SK-N-MC (cell line): ENCODE measurements around the gene RASSF3.
"Not testable (repeated sequence)": the region's sequence is repeated elsewhere in the genome, so short reads cannot be mapped to it uniquely, and the experiment has no call there.

Experiments used
- DNase-seq: peaks from one replicate; pipeline ENCODE4 v3.0.0-alpha.2; 2011; ENCODE audit warnings: low read depth, low spot score
- H3K27ac ChIP-seq: fragments of 200-600 bp; sonication (generic); 2 replicates; pipeline ENCODE4 v1.5.1; 2016; ENCODE audit warnings: mixed run types
- H3K36me3 ChIP-seq: fragments of 200-600 bp; sonication (generic); 2 replicates; pipeline ENCODE4 v1.6.1; 2017; ENCODE audit warnings: antibody characterized with exemption, low read length, mixed read lengths; ENCODE audit not compliant: insufficient read depth
- H3K4me3 ChIP-seq: fragments of 200-600 bp; sonication (generic); 2 replicates; pipeline ENCODE4 v1.5.1; 2016
- H3K9ac ChIP-seq: fragments of 200-600 bp; sonication (generic); 2 replicates; pipeline ENCODE4 v1.8.0; 2017; ENCODE audit warnings: mixed run types, mixed read lengths; ENCODE audit not compliant: insufficient read length
- H3K9me3 ChIP-seq: fragments of 200-600 bp; sonication (generic); 2 replicates; pipeline ENCODE4 v1.6.1; 2017; ENCODE audit warnings: low read depth, mild to moderate bottlenecking, antibody characterized with exemption, low read length, moderate library complexity, mixed read lengths
- EZH2 ChIP-seq: fragments of 200-600 bp; sonication (generic); IDR thresholded peaks from one replicate; pipeline ENCODE4 v1.6.1; 2017; ENCODE audit warnings: antibody characterized with exemption
- FOXP2 ChIP-seq: optimal IDR thresholded peaks from 2 replicates; pipeline ENCODE3; 2011; ENCODE audit warnings: mild to moderate bottlenecking, moderate library complexity; ENCODE audit not compliant: insufficient read depth; ENCODE audit errors: extremely low read length, control extremely low read depth
- POLR2AphosphoS5 ChIP-seq: IDR thresholded peaks from 2 replicates; pipeline ENCODE4 v1.6.1; 2012; ENCODE audit warnings: mild to moderate bottlenecking, low read depth, low read length, borderline replicate concordance

The RASSF3 gene

GRCh38 chr12:64653123-64653522 is 42.8 kb downstream of the RASSF3 start:
- no peaks in the 10 kb centered on the region for H3K9me3 ChIP-seq

DNA sequence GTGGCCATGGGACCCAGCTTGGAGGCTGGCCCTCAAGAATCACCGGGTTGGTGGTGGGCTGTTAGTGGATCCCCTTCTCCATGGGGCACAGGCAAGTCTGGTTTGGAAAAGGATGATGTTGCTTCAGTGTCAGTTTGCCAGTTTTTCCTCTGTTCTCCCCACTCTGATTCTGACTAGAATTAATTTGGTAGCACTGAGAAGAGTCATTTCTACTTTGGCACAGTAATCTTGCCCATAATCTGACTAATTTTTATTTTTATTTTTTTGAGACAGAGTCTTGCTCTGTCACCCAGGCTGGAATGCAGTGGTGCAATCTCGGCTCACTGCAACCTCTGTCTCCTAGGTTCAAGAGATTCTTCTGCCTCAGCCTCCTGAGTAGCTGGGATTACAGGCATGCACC is 43.6 kb downstream of the RASSF3 start:
- DNase-seq, H3K27ac ChIP-seq, H3K36me3 ChIP-seq: not testable (repeated sequence)

More at GRCh38 chr12:64653123-64653522, 42.8 kb downstream of the RASSF3 start:
- DNase-seq: no peak
- no peaks in the 10 kb centered on the region for H3K36me3 ChIP-seq
- no peak overlapping the region for H3K27ac ChIP-seq
- no peak overlapping the region for H3K9ac ChIP-seq
- no peak overlapping the region for H3K4me3 ChIP-seq
- no peak for TF ChIP-seq EZH2
- no peak for TF ChIP-seq FOXP2
- no peak for TF ChIP-seq POLR2AphosphoS5

DNA sequence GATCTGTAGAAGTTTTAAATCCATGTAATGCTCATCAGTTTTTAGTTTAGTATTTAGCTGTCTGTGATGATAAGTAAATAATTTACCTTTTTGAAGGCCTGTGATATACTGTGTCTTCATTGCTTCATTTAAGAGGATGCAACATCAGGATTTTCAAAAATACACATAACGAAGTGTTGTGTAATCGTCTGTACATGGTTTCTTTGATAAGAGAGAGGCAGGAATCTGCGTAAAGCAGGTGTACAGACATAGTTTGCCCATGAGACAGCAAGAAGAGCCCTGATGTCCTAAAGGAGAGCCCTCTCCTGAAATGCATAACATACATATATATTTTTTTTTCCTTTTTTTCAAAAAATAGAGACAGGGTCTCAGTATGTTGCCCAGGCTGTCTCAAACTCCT is 44.8 kb downstream of the RASSF3 start:
- Histone ChIP-seq H3K9ac (no peak overlapping the region), H3K4me3 (no peak overlapping the region), H3K27ac (no peak overlapping the region), H3K36me3 (no peaks in the 10 kb centered on the region), H3K9me3 (no peaks in the 10 kb centered on the region)
- DNase-seq: no peak
- TF ChIP-seq FOXP2 (no peak), POLR2AphosphoS5 (no peak), EZH2 (no peak)

More for the DNA sequence above, 43.6 kb downstream of the RASSF3 start:
- H3K9me3 ChIP-seq, H3K9ac ChIP-seq, H3K4me3 ChIP-seq: not testable (repeated sequence)

- H3K9me3 ChIP-seq: no peaks in the 10 kb centered on the region
- TF ChIP-seq FOXP2: no peak
- TF ChIP-seq EZH2: no peak
- no peak for TF ChIP-seq POLR2AphosphoS5
- no peak for DNase-seq
Measured at GRCh38 chr12:64656429-64656828, 46.1 kb downstream of the RASSF3 start.

GRCh38 chr12:64658892-64659481 is 48.7 kb downstream of the RASSF3 start:
- Histone ChIP-seq H3K9me3 (no peaks in the 10 kb centered on the region), H3K36me3 (no peaks in the 10 kb centered on the region), H3K4me3 (no peak overlapping the region), H3K27ac (no peak overlapping the region), H3K9ac (no peak overlapping the region)
- TF ChIP-seq FOXP2 (no peak), POLR2AphosphoS5 (no peak), EZH2 (no peak)
- no peak for DNase-seq

More at GRCh38 chr12:64656429-64656828, 46.1 kb downstream of the RASSF3 start:
- no peaks in the 10 kb centered on the region for H3K36me3 ChIP-seq
- H3K4me3 ChIP-seq: no peak overlapping the region
- no peak overlapping the region for H3K27ac ChIP-seq
- H3K9ac ChIP-seq: no peak overlapping the region

- DNase-seq: no peak
- Histone ChIP-seq H3K9ac (no peak overlapping the region), H3K36me3 (no peaks in the 10 kb centered on the region), H3K27ac (no peak overlapping the region; the same call in 1 of the 2 replicates), H3K4me3 (no peak overlapping the region), H3K9me3 (no peaks in the 10 kb centered on the region)
- TF ChIP-seq POLR2AphosphoS5 (no peak), EZH2 (no peak), FOXP2 (no peak)
Measured at GRCh38 chr12:64660237-64661018, 50.1 kb downstream of the RASSF3 start.

DNA sequence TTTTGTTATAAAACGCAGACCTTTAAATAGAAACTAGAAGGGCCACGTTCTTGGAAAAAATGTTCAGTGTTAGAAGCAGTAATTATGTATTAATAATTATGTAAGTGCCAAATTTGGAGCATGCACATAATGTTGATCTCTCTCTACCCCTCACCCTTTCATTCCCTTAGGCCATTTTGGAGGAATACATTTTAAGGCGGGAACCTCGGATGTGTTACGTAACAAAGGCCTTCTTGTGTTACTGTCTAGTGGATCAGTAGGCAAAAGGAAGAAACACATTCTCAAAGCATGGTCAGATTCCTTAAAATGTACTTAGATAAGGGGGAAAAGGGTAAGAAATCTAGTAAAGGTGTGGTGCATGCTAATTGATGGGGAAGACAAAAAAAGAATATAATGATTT is 52.7 kb downstream of the RASSF3 start:
- TF ChIP-seq POLR2AphosphoS5 (no peak), FOXP2 (peak; percentile 28)
- Histone ChIP-seq H3K4me3 (peak overlapping the region; percentile 67), H3K9ac (peak overlapping the region; percentile 61), H3K36me3 (no peaks in the 10 kb centered on the region), H3K9me3 (no peaks in the 10 kb centered on the region), H3K27ac (peak overlapping the region; percentile 92)
- DNase-seq: peak; percentile 81

DNA sequence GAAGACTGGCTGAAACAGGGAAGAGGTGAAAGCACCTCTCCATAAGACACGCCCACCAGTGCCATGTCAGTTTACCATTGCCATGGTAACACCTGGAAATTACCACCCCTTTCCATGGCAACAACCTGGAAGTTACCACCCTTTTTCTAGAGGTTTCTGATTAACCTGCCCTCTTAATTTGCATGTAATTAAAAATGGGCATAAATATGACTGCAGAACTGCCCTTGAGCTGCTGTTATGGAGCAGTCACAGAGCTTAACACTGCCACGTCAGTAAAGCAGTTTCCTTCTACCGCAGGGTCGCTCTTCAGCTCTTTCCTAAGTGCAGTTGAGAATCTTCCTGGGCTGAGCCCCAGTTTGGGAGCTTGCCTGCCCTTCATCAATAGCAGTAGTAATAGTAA is 55.2 kb downstream of the RASSF3 start:
- no peak for TF ChIP-seq EZH2
- no peak for TF ChIP-seq POLR2AphosphoS5
- no peak for TF ChIP-seq FOXP2
- Histone ChIP-seq H3K27ac (peak overlapping the region; percentile 69; the same call in 1 of the 2 replicates), H3K36me3 (no peaks in the 10 kb centered on the region), H3K9ac (no peak overlapping the region), H3K4me3 (no peak overlapping the region), H3K9me3 (no peaks in the 10 kb centered on the region)
- DNase-seq: no peak
